ENCODE measurements around the gene ADCY2. TPM values are rescaled to one million over a fixed set of nuclear protein-coding genes. Genes with fewer than 3 reads are reported as not detected.

ADCY2 gene
- polyA plus RNA-seq, 1 of the 3 experiments (the other 2 are of a cell fraction) = not detected

DNA sequence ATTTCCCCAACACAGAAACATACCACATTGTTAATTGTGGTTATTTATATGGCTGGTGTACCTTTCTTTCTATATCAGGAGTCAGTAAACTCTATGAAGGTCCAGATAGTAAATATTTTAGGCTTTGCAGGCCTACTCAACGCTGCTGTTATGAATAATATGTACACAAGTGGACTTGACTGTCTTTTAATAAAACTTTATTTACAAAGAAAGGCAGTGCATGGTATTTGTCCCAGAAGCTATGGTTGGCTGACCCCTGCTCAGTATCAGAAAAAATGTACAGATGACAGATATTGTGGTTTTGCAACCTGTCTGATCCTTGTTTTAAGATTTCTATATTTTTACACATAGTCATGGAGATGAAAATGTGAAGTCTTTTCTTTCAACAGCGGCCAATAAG lies 478.7 kb downstream of the ADCY2 start:
- H3K9me2 ChIP-seq = no peaks in the 10 kb centered on the region
- ChIA-PET CTCF (interaction anchor here (0.7 to 3.8 kb wide), 5 partner anchors 12 to 22 kb away, joined by 3 to 17 read pairs (median 4); no protein-coding TSS in a partner anchor), POLR2A (no interaction called here)
- no peak for DNase-seq
- no peak overlapping the region for H3K4me2 ChIP-seq
- WGBS (ENCODE audit: low lambda C conversion rate) = 86% methylated on average over 2 of the region's 2 CpGs
- H3K9me3 ChIP-seq = no peaks in the 10 kb centered on the region
- H3K4me3 ChIP-seq (ENCODE audit: low read depth in 2 of 2, low read length in 1 of 2) = no peak overlapping the region
- peaks cover 5 to 6% of the 10 kb centered on the region in 2 experiments; a peak in 3 of 4 replicates for H3K4me1 ChIP-seq (ENCODE audit: control insufficient read depth in 1 of 2, insufficient read depth in 2 of 2, low read depth in 1 of 2, low read length in 1 of 2)
- peaks cover 37 to 73% of the 10 kb centered on the region in 2 experiments for H3K36me3 ChIP-seq (replicated peaks in 1 of 2; ENCODE audit: control insufficient read depth in 1 of 2, insufficient read depth in 2 of 2, low read length in 1 of 2)
- H2AFZ ChIP-seq (ENCODE audit: low read depth) = no peak overlapping the region
- H3K9ac ChIP-seq = no peak overlapping the region
- H3F3A ChIP-seq (replicated peaks; ENCODE audit: insufficient read depth) = no peaks in the 10 kb centered on the region
- peaks cover 64% of the 10 kb centered on the region for H3K79me2 ChIP-seq (ENCODE audit: insufficient read depth)
- no peak overlapping the region for H3K27ac ChIP-seq (ENCODE audit: low read depth in 2 of 2, low read length in 1 of 2)
- no peak for TF ChIP-seq EP300 (IDR thresholded peaks at IDR 0.05; ENCODE audit: borderline replicate concordance in 1 of 2, low read depth in 1 of 2, low read length in 1 of 2)
- TF ChIP-seq, protein P1, sequence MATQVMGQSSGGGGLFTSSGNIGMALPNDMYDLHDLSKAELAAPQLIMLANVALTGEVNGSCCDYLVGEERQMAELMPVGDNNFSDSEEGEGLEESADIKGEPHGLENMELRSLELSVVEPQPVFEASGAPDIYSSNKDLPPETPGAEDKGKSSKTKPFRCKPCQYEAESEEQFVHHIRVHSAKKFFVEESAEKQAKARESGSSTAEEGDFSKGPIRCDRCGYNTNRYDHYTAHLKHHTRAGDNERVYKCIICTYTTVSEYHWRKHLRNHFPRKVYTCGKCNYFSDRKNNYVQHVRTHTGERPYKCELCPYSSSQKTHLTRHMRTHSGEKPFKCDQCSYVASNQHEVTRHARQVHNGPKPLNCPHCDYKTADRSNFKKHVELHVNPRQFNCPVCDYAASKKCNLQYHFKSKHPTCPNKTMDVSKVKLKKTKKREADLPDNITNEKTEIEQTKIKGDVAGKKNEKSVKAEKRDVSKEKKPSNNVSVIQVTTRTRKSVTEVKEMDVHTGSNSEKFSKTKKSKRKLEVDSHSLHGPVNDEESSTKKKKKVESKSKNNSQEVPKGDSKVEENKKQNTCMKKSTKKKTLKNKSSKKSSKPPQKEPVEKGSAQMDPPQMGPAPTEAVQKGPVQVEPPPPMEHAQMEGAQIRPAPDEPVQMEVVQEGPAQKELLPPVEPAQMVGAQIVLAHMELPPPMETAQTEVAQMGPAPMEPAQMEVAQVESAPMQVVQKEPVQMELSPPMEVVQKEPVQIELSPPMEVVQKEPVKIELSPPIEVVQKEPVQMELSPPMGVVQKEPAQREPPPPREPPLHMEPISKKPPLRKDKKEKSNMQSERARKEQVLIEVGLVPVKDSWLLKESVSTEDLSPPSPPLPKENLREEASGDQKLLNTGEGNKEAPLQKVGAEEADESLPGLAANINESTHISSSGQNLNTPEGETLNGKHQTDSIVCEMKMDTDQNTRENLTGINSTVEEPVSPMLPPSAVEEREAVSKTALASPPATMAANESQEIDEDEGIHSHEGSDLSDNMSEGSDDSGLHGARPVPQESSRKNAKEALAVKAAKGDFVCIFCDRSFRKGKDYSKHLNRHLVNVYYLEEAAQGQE (IDR thresholded peaks at IDR 0.05; ENCODE audit: low read depth, low read length) = no peak
- TF ChIP-seq, protein P2, sequence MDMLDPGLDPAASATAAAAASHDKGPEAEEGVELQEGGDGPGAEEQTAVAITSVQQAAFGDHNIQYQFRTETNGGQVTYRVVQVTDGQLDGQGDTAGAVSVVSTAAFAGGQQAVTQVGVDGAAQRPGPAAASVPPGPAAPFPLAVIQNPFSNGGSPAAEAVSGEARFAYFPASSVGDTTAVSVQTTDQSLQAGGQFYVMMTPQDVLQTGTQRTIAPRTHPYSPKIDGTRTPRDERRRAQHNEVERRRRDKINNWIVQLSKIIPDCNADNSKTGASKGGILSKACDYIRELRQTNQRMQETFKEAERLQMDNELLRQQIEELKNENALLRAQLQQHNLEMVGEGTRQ (IDR thresholded peaks at IDR 0.05; ENCODE audit: borderline replicate concordance, low read depth, low read length) = no peak
- TF ChIP-seq MEF2A (IDR thresholded peaks at IDR 0.05; ENCODE audit: borderline replicate concordance, low read depth) = no peak
- TF ChIP-seq RCOR1 (IDR thresholded peaks at IDR 0.05; ENCODE audit: low read length) = no peak
- no peak for TF ChIP-seq SIN3A (IDR thresholded peaks at IDR 0.05; ENCODE audit: borderline replicate concordance, low read depth, low read length)
- TF ChIP-seq GATA2 (CRISPR knock-in tag; IDR thresholded peaks at IDR 0.05) = no peak
- no peak for TF ChIP-seq MXI1 (IDR thresholded peaks at IDR 0.05; ENCODE audit: low read depth, low read length)
- TF ChIP-seq FOSL2 (IDR thresholded peaks at IDR 0.05; ENCODE audit: borderline replicate concordance, low read depth) = no peak
- no peak for TF ChIP-seq RFX5 (IDR thresholded peaks at IDR 0.05; ENCODE audit: low read length)
- TF ChIP-seq CTCF (IDR thresholded peaks at IDR 0.05) = no peak
- TF ChIP-seq SMC3 (IDR thresholded peaks at IDR 0.05; ENCODE audit: low read depth, low read length) = no peak
- TF ChIP-seq EZH2phosphoT487 (IDR thresholded peaks at IDR 0.05; ENCODE audit: borderline replicate concordance, low read depth) = no peak
- TF ChIP-seq POLR2AphosphoS5 (IDR thresholded peaks at IDR 0.05; ENCODE audit: low read depth, low read length) = no peak
- no peak for TF ChIP-seq JUND (IDR thresholded peaks at IDR 0.05)
- no peak for TF ChIP-seq FOXJ3 (CRISPR knock-in tag; IDR thresholded peaks at IDR 0.05)
- no peak for TF ChIP-seq NRF1 (IDR thresholded peaks at IDR 0.05; ENCODE audit: low read depth, low read length)
- H3K27me3 ChIP-seq (ENCODE audit: insufficient read depth) = no peaks in the 10 kb centered on the region
- H4K20me1 ChIP-seq (ENCODE audit: insufficient read depth) = peaks cover 20% of the 10 kb centered on the region

Measured in SK-N-SH (cell line).